ENCODE results near the gene AMMECR1.

The AMMECR1 gene

GRCh38 chrX:110311437-110312230 is 6.3 kb downstream of the AMMECR1 start:
- no peak for DNase-seq (ENCODE audit: low read depth in 2 of 2)

- peak; percentile 3 to 12 for DNase-seq (ENCODE audit: low read depth in 2 of 2)
These were observed 7.0 kb downstream of the AMMECR1 start for GRCh38 chrX:110310896-110311295.

- no peak for DNase-seq (ENCODE audit: low read depth in 2 of 2)
These were observed 7.7 kb downstream of the AMMECR1 start for GRCh38 chrX:110310000-110310790.

- no peak for DNase-seq (ENCODE audit: low read depth in 2 of 2)
These were observed 9.7 kb downstream of the AMMECR1 start for GRCh38 chrX:110308220-110308619.

- no peak for DNase-seq (ENCODE audit: low read depth in 2 of 2)
These were observed 13.0 kb downstream of the AMMECR1 start for GRCh38 chrX:110304884-110305283.

GRCh38 chrX:110304371-110304770 is 13.5 kb downstream of the AMMECR1 start:
- no peak for DNase-seq (ENCODE audit: low read depth in 2 of 2)

GRCh38 chrX:110302975-110303374 is 14.9 kb downstream of the AMMECR1 start:
- no peak for DNase-seq (ENCODE audit: low read depth in 2 of 2)

- DNase-seq (ENCODE audit: low read depth in 2 of 2), result no peak
These were observed 16.7 kb downstream of the AMMECR1 start for GRCh38 chrX:110301194-110301593.

- no peak for DNase-seq (ENCODE audit: low read depth in 2 of 2)
These were observed 23.8 kb downstream of the AMMECR1 start for GRCh38 chrX:110294087-110294486.

GRCh38 chrX:110293658-110294057 is 24.2 kb downstream of the AMMECR1 start:
- no peak for DNase-seq (ENCODE audit: low read depth in 2 of 2)

- DNase-seq (ENCODE audit: low read depth in 2 of 2), result no peak
These were observed 30.3 kb downstream of the AMMECR1 start for GRCh38 chrX:110287605-110288004.

- no peak for DNase-seq (ENCODE audit: low read depth in 2 of 2)
These were observed 31.8 kb downstream of the AMMECR1 start for GRCh38 chrX:110286106-110286505.

- no peak for DNase-seq (ENCODE audit: low read depth in 2 of 2)
These were observed 33.7 kb downstream of the AMMECR1 start for GRCh38 chrX:110284159-110284558.

- no peak for DNase-seq (ENCODE audit: low read depth in 2 of 2)
These were observed 35.0 kb downstream of the AMMECR1 start for GRCh38 chrX:110282922-110283321.

- no peak for DNase-seq (ENCODE audit: low read depth in 2 of 2)
These were observed 36.5 kb downstream of the AMMECR1 start for GRCh38 chrX:110281377-110281776.

GRCh38 chrX:110280954-110281353 is 36.9 kb downstream of the AMMECR1 start:
- DNase-seq (ENCODE audit: low read depth in 2 of 2), result no peak

- DNase-seq (ENCODE audit: low read depth in 2 of 2), result no peak
These were observed 40.3 kb downstream of the AMMECR1 start for GRCh38 chrX:110277609-110278008.

- DNase-seq (ENCODE audit: low read depth in 2 of 2), result no peak
These were observed 41.1 kb downstream of the AMMECR1 start for GRCh38 chrX:110276778-110277177.

GRCh38 chrX:110268886-110269285 is 49.0 kb downstream of the AMMECR1 start:
- DNase-seq (ENCODE audit: low read depth in 2 of 2), result no peak

- DNase-seq (ENCODE audit: low read depth in 2 of 2), result no peak
These were observed 49.5 kb downstream of the AMMECR1 start for GRCh38 chrX:110268395-110268794.

GRCh38 chrX:110267874-110268273 is 50.0 kb downstream of the AMMECR1 start:
- DNase-seq (ENCODE audit: low read depth in 2 of 2), result no peak

GRCh38 chrX:110265661-110266060 is 52.2 kb downstream of the AMMECR1 start:
- no peak for DNase-seq (ENCODE audit: low read depth in 2 of 2)

- no peak for DNase-seq (ENCODE audit: low read depth in 2 of 2)
These were observed 58.8 kb downstream of the AMMECR1 start for GRCh38 chrX:110259117-110259516.

Measured in stimulated activated CD8-positive, alpha-beta memory T cell treated with anti-CD3 and anti-CD28 coated beads, Interleukin-2, amount 100 ng/mL, for 48 hours (primary cell).